Measurements from ENCODE around the gene LRRIQ3.
A peak's percentile ranks its signal among the peaks of the same experiment; 100 is the strongest.
"Not testable (repeated sequence)": the region's sequence is repeated elsewhere in the genome, so short reads cannot be mapped to it uniquely, and the experiment has no call there.

Gene LRRIQ3

GRCh38 chr1:74197657-74198552 lies at the start of gene LRRIQ3, which contains the start of gene FPGT:
Gene LRRIQ3 (minus strand): TSS chr1:74198176. CDS start chr1:74183684, 14,492 bp downstream.
Gene FPGT (plus strand): TSS chr1:74198242. CDS start chr1:74198279, 37 bp downstream.
- DNase-seq, result peak; percentile 95

DNA sequence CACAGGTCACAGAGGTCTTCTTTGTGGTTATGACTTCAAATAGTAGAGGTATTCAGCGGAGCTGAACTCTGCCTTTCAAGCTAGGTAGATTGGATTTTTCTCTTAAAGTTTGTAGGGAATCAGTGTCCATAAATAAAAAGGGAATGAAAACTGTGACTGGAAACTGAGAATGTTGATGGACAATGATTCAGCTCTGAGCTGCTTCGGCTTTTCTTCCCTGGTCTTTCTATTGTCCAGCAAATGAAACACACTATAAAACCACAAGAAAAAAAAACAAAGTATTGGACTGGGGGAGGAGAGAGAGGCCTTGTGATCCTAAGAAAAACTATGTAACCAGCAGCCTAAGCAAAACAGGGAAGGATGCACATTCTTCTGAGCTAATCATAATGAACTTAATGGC lies 48.3 kb upstream of the LRRIQ3 start:
- no peak for DNase-seq

- no peak for DNase-seq
These were observed 47.3 kb upstream of the LRRIQ3 start for GRCh38 chr1:74245168-74245772.

- no peak for DNase-seq
These were observed 39.8 kb upstream of the LRRIQ3 start for GRCh38 chr1:74237787-74238186.

DNA sequence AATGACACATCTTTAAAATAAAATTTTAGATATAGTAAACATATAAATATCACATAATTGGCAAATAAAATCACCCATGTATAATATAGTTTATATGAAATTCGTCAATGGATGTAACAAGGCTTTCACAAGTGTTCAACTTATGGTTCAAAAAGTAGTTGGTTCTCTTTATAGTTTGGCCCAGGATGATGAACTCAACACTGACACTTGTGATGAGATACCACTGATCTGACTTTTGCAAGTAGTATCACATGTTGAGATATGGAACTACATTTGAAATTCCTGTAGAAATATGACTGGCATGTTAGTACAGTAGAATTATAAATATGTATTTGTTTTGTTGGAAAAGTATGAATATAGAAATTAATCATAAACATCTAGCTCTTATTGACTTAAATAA lies 39.1 kb upstream of the LRRIQ3 start:
- DNase-seq, result no peak

- no peak for DNase-seq
These were observed 38.5 kb upstream of the LRRIQ3 start for GRCh38 chr1:74236440-74236839.

GRCh38 chr1:74235153-74235552 lies 37.2 kb upstream of the LRRIQ3 start, which contains the start of gene TNNI3K:
Gene TNNI3K (plus strand): TSS chr1:74235387. CDS start chr1:74235452, 65 bp downstream.
- DNase-seq, result no peak

- no peak for DNase-seq
These were observed 25.5 kb upstream of the LRRIQ3 start for GRCh38 chr1:74223453-74223852.

DNA sequence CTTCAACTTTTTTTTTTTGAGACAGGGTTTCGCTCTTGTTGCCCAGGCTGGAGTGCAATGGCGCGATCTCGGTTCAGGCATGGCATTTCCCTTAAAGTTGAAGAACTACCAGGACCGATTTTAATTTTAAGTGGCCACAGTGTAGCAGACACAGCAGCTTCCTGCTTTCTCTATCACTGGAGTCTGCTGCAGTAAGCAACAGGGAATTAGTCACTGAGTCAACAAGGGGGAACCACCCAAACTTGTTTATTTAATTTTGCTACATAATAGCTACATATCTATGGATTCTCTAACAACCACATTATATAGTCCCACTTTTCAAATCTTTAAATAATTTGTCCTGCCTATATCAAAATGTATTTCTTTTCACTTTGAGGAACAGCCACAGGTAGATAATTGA lies 24.7 kb upstream of the LRRIQ3 start:
- DNase-seq, result no peak

- DNase-seq, result no peak
These were observed 17.3 kb upstream of the LRRIQ3 start for GRCh38 chr1:74215229-74215628.

GRCh38 chr1:74205266-74205665 lies 7.3 kb upstream of the LRRIQ3 start:
- DNase-seq, result no peak

DNA sequence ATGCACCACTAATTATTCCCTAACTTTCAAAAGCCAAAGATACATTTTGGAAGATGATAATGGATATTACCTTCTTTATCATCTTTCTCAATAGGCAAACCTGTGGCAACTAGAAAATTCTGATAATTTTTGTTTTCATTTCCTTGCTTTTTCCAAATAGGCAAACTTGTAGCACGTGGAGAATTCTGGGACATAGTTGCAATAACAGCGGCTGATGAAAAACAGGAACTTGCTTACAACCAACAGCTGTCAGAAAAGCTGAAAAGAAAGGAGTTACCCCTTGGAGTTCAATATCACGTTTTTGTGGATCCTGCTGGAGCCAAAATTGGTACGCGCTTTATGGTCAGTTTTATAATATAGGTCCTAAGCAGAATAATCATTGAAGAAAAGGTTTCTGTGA lies 1.5 kb upstream of the LRRIQ3 start:
- DNase-seq, result no peak

DNA sequence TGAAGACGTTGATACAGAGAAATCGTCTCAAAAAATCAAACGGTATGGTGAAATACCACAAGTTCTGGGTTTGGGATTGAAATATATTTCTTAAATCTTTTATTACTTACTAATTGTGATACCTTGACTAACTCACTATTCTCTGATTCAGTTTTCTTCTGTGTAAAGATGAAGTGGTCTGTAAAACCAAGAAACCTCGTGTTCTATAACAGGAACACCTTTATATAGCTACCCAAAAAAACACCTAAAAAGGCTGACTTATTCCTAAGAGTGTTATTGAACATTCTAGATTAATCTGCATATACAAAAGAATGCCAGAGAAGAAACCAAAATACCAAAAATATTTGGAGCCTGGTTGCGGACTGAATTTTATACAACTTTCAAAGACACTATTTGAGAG lies 721 bp downstream of the LRRIQ3 start:
- DNase-seq, result no peak

GRCh38 chr1:74195339-74195738 lies 2.6 kb downstream of the LRRIQ3 start:
- no peak for DNase-seq

DNA sequence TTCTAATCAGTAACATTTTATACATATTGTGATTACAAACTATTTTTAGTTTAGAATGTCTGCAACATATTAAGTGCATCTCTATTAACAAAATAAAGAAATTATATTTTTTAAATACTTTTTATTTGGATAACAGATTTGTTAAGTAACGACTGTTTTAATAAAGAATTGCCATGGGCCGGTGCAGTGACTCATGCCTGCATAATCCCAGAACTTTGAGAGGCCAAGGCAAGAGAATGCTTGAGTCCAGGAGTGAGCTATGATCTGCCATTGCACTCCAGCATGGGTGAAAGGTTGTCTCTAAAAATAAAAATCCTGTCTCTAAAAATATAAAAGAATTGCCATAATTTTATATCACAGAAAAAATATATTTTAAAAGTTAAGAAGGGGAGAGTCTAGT lies 4.1 kb downstream of the LRRIQ3 start:
- no peak for DNase-seq

DNA sequence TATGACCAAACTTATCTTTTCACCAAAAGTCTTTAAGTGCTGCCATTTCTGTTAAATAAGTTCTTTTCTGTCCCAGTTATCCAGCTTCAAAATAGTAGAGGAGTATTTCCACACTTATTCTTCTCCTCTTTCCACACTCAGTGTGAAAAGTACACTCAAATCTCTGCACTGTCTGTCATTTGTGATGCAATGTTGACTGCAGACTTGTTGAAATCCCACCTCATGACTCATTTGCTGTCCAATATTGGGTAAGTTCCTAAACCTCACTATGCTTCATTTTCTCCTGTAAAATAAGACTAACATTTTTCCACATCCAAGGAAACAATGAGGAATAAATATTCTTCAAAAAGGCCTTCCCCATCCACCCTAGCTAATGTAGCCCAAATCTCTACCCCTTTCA lies 17.5 kb downstream of the LRRIQ3 start:
- no peak for DNase-seq

- not testable (repeated sequence) for DNase-seq
These were observed 23.6 kb downstream of the LRRIQ3 start for GRCh38 chr1:74174423-74174822.

- no peak for DNase-seq
These were observed 35.6 kb downstream of the LRRIQ3 start for GRCh38 chr1:74162333-74162732.

DNA sequence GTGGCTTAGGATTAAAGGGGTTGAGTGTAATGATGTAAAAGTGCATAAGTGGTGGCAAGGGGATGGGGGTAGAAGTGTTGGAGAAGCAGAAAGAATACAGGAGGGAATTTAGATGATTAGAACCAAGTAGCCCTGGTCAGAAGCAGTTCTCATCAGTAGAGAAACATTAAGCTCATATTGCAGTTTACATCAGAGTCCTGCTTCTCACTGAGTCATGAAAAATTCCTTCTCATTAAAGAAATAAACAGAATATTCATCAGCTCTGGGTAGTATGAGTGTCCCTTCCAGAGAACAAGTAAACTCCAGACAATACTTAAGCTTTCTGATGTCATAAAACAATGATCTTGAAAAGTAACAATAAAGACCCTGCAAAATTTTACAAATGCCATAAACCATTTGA lies 36.5 kb downstream of the LRRIQ3 start:
- no peak for DNase-seq

DNA sequence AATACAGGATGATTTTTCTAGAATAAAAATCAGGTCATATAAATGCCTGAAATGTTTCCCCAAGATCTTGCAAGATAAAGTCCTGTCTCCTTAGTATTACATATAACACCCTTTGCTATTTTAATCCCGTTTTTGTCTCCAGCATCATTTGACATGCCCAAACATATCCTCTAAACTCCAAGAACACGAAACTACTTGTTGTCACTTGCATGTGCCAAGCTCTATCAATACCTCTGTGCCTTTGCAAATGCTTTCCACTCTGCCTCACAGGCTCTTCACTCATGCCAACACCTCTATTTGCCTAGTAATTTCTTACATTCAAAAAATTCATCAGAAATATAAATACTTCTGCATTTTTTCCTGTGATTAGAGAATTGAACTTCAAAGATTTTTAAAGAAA lies 37.9 kb downstream of the LRRIQ3 start:
- no peak for DNase-seq

DNA sequence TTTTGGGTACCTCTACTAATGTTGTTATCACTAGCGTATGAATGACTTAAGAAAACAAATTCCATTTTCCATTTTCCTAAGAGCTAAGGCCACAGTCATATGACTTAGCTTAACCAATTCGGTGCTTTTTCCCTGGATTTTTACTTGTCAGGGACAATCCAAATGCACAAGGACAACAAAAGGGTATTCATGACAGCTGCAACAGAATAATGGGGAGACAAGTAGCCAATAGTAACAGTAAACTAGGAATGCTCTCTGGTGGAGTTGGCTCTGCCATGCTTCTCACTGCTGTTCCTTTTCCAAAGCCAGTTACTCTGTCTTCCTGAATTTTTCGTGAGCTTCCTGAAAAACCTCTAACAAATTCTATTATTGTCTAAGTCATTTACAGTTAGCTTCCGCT lies 52.9 kb downstream of the LRRIQ3 start:
- DNase-seq, result no peak

- not testable (repeated sequence) for DNase-seq
These were observed 80.6 kb downstream of the LRRIQ3 start for GRCh38 chr1:74117370-74117769.

GRCh38 chr1:74113333-74113732 lies 84.6 kb downstream of the LRRIQ3 start:
- DNase-seq, result no peak

- no peak for DNase-seq
These were observed 90.6 kb downstream of the LRRIQ3 start for GRCh38 chr1:74107394-74107793.
